ENCODE data around the gene SOSTDC1.

Gene SOSTDC1

DNA sequence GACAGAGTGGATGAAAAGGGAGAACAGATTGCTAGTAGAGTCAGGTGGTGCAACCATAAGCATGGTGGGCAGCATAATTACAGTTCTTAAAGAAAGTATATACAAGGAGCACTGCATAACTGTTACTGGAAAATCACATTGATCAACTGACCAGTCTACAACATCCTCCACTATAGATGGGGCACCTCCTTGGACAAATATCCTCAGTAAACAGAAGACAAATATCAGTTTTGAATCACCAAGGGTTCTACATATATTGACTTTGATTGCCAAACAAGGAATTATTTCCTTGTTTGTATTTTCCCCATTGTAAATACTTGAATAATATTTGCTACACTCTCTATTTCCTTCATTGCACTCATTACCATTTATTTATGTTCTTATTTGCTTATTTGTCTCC lies 26.6 kb downstream of the SOSTDC1 start:
- H3K4me3 ChIP-seq (ENCODE audit: low read length), result no peak overlapping the region
- no peak for TF ChIP-seq ZNF274 (IDR thresholded peaks at IDR 0.05; ENCODE audit: low read depth, low read length)

- no peak overlapping the region for H3K4me3 ChIP-seq (ENCODE audit: low read length)
- no peak for TF ChIP-seq ZNF274 (IDR thresholded peaks at IDR 0.05; ENCODE audit: low read depth, low read length)
Measured at GRCh38 chr7:16436306-16436705, 29.2 kb downstream of the SOSTDC1 start.

GRCh38 chr7:16433568-16434122 lies 31.9 kb downstream of the SOSTDC1 start:
- no peak overlapping the region for H3K4me3 ChIP-seq (ENCODE audit: low read length)
- no peak for TF ChIP-seq ZNF274 (IDR thresholded peaks at IDR 0.05; ENCODE audit: low read depth, low read length)

DNA sequence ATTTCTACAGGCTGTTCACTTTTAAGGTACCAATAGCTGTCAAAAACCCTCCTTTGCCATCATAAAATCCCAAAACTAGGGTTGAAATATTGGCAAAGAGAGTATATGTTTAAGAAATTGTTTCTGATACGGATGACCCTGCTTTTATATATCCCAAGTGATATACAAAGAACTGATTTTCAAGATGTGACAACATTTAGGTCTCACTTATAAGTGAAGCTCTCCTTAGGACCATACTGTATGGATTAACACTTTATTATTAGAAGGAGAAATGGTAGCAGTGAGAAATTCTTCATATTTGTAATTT lies 33.2 kb downstream of the SOSTDC1 start:
- no peak for TF ChIP-seq ZNF274 (IDR thresholded peaks at IDR 0.05; ENCODE audit: low read depth, low read length)

GRCh38 chr7:16431646-16432424 lies 33.7 kb downstream of the SOSTDC1 start:
- no peak overlapping the region for H3K4me3 ChIP-seq (ENCODE audit: low read length)
- no peak for TF ChIP-seq ZNF274 (IDR thresholded peaks at IDR 0.05; ENCODE audit: low read depth, low read length)

More for the DNA sequence above, 33.2 kb downstream of the SOSTDC1 start:
- no peak overlapping the region for H3K4me3 ChIP-seq (ENCODE audit: low read length)

- no peak for TF ChIP-seq ZNF274 (IDR thresholded peaks at IDR 0.05; ENCODE audit: low read depth, low read length)
- no peak overlapping the region for H3K4me3 ChIP-seq (ENCODE audit: low read length)
Measured at GRCh38 chr7:16430133-16430532, 35.4 kb downstream of the SOSTDC1 start.

DNA sequence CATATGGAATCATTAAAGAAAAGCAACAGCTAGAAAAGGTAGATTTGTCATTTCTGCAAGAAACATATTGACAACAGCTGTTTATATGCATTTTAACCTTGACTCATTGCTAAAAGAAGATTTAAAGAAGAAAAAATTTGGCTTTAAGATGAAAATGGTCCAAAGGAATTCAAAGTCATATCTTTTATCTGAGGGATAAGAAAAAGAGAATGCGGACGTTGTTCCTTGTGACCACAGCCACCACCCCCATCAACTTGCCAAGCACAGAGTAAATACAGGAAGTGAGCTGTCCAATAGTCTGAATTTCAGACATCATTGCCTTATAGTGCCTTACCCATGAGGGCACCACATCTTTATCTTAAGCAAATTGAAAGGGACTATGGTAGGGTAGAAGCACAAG lies 36.9 kb downstream of the SOSTDC1 start:
- TF ChIP-seq ZNF274 (IDR thresholded peaks at IDR 0.05; ENCODE audit: low read depth, low read length), result no peak
- no peak overlapping the region for H3K4me3 ChIP-seq (ENCODE audit: low read length)

GRCh38 chr7:16428182-16428581 lies 37.4 kb downstream of the SOSTDC1 start:
- TF ChIP-seq ZNF274 (IDR thresholded peaks at IDR 0.05; ENCODE audit: low read depth, low read length), result no peak
- H3K4me3 ChIP-seq (ENCODE audit: low read length), result no peak overlapping the region

DNA sequence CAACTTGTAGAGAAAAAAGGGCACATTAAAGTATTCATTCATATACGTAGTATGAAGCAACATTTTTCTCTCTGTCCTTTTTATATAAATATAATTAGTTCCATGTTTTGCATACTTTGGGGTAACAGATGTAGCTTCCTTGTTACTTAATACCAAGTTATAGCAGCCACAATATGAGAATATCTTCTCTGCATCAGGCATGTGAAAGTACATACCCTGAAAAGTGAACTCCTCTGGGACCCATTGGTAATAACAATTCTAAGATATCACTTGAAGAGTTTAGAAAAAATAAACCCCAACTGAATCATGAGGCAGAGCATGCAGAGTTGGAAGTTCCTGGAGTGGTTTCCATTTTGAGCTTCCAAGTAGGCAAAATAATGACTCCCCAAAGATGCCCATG lies 41.8 kb downstream of the SOSTDC1 start:
- TF ChIP-seq ZNF274 (IDR thresholded peaks at IDR 0.05; ENCODE audit: low read depth, low read length), result no peak
- H3K4me3 ChIP-seq (ENCODE audit: low read length), result no peak overlapping the region

- H3K4me3 ChIP-seq (ENCODE audit: low read length), result no peak overlapping the region
- no peak for TF ChIP-seq ZNF274 (IDR thresholded peaks at IDR 0.05; ENCODE audit: low read depth, low read length)
Measured at GRCh38 chr7:16422917-16423316, 42.6 kb downstream of the SOSTDC1 start.

GRCh38 chr7:16422103-16422435 lies 43.5 kb downstream of the SOSTDC1 start:
- no peak overlapping the region for H3K4me3 ChIP-seq (ENCODE audit: low read length)
- no peak for TF ChIP-seq ZNF274 (IDR thresholded peaks at IDR 0.05; ENCODE audit: low read depth, low read length)

DNA sequence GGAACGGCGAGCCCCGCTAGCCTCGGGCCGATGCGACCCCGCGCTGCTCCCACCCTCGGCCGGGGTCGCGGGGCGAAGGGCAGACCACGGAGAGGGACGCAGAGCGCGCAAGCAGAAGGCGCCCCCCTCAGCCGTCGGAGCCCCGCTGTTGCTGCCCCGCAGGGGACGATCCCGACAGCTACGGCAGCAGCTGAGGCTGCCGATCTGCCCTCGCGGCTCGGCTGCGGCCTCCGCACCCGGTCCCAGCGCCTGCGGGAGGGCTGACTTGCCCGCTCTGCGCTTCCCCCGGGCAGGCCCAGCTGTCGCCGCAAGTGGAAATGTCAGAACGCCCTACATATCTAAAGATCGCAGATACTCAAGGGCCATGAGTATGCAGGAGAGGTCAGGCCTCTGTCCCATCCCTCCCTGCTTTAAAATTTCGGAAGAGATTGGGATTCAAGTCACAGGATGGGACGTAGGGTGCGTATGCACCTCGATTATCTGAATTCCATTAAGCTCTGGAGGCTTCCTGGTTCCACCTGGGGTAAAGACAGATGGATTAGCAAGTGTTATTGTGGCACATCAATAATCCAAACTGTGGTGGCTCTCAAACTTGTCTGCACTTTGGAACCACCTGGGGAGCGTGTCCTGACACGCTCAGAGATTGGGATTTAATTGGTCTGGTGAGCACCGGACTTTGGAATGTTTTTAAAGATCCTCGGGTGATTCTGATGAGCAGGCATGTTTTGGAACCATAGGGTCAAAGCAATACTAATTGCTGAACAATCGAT lies 44.0 kb downstream of the SOSTDC1 start, which contains the start of gene CRPPA:
Gene CRPPA (minus strand): TSS at position 206 of the 770 bp plus-strand sequence. CDS start 216 bp downstream, outside the sequence.
- TF ChIP-seq ZNF274 (IDR thresholded peaks at IDR 0.05; ENCODE audit: low read depth, low read length), result no peak
- H3K4me3 ChIP-seq (ENCODE audit: low read length), result peak within 1 kb of the TSS; percentile 23; the same call in 1 of the 2 replicates

GRCh38 chr7:16420649-16421332 lies 44.7 kb downstream of the SOSTDC1 start:
- no peak for TF ChIP-seq ZNF274 (IDR thresholded peaks at IDR 0.05; ENCODE audit: low read depth, low read length)
- peak overlapping the region; percentile 23; the same call in 1 of the 2 replicates for H3K4me3 ChIP-seq (ENCODE audit: low read length)

GRCh38 chr7:16420329-16420648 lies 45.2 kb downstream of the SOSTDC1 start:
- H3K4me3 ChIP-seq (ENCODE audit: low read length), result peak overlapping the region; percentile 10; the same call in 1 of the 2 replicates

More at GRCh38 chr7:16420329-16420648, 45.2 kb downstream of the SOSTDC1 start:
- no peak for TF ChIP-seq ZNF274 (IDR thresholded peaks at IDR 0.05; ENCODE audit: low read depth, low read length)

Measured in GM08714 (cell line).